NCI-H524 treated with DMSO at 0.1 percent for 48 hours (cell line): ENCODE measurements around the gene FEN1.

Experiments used
- DNase-seq: peaks from one replicate; lab custom pipeline; 2025; lab: John Stamatoyannopoulos, UW

FEN1 gene

DNA sequence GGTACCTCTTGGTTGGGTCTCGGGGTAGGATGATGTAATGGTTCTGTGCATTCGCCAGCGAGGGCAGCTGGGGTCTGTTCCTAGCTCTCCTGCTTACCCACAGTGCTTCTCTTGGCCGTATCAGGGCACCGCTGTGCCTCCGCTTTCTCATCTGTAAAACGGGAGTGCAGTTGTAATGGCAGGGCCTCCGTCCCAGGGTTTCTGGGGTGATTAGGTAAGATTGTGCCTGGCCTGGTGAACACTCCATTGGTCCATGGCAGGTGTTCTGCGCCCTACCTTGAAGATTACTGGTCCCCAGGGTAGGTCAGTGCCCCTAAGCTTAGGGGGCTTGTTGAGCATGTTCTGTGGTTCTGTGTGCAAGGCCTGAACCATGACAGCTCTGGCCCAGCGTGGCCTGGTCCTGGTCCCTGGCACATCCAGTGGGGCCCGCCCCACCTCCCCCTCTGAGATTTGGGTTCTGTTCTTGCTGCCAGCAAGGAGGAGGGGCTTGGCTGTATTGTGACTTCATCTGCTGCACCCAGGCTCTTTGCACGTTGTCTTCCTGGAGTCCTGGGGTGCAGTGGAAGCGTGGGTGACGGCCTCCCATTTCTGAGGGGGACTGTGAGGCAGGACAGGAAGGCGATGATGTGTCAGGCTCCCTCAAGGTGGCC is 35.4 kb upstream of the FEN1 start:
- DNase-seq, result no peak

DNA sequence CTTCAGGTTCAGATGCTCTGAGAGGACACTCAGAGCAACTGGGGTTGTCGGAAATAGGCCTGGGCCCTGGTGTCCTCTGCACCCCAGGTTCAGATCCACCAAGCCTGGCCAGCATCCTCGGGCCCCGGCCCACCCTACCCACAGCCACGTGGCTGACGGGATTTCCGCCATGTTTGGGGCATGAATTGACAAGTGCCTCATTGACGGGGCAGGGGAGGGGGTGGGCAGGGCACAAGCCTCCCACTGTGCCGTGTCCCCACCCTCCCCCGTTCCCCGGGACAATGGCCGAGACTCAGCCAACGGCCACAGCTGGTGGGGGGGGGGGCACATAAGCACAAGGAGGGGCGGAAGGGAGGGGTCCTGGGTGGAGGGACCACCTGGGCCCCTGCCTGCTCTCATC is 31.8 kb upstream of the FEN1 start:
- DNase-seq, result no peak

DNA sequence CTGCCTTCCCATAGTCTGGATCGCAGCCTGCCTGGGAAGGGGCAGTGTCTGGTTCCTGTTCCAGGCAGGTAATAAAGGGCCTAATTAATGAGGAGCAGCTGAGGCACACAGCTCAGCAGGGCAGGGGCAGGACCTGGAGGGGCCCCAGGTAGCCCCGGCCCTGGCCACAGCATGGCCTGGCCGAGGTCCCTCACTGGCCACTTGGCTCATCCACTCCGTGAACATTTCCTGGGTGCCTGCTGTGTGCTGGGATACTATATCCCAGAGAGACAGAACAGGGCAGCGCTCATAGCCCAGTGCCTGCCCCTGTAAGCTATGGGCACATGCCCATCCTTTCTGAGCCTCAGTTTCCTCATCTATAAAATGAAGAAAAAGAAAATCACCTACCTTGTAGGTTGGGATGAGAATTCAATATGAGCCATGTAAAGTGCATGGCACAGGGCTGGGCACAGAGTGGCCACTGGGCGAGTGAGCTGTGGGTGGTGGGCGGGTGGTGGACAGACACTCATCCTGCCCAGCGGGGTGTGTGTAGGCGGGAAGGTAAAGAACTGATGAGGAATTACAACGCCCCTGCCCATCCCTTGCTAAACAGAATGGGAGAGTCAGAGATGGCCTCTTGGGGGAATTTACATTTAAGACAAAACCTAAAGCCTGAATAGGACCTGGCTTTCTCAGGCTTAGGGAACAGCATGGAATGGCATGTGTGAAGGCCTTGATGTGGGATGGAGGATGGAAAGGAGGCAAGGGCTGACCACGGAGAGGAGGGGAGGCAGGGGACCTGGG is 31.1 kb upstream of the FEN1 start:
- DNase-seq, result no peak

DNA sequence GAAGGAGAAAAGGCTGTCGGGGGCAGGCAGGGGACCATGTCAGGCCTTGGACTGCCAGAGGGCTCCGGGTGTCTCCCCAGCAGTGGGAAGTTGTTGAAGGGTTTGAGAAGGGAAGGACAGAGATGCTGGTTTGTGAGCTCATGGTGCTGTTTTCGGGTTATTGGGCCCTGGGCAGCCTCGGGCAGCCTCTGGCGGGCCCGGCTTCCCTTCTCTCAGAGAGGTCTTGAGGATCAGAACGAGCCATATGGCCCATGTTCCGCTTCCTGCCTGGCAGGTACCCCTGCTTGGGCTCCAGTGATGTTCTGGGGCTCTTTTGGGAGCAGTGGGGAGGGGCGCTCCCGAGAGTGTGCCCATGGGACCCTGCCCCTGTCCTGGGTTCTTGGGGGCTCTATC is 30.5 kb upstream of the FEN1 start:
- no peak for DNase-seq

DNA sequence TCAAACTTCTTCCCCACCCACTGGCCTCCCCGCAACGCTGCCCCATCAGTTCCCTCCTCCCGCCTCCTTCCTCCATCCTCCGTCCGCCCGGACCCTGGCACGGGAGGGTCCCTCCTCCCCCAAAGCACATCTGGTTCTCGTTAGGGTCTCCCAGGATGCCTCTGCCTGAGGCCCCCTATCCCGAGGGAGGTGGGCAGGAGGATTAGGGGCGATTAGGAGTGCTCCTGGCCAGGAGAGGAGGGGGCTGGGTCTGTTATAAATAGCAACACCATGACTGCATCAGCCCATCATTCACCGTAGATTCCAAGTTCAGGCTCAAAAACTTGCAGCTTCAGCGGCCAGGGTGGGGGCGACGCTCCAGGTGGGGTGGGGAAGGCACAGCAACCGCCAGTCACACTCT is 29.9 kb upstream of the FEN1 start:
- no peak for DNase-seq

DNA sequence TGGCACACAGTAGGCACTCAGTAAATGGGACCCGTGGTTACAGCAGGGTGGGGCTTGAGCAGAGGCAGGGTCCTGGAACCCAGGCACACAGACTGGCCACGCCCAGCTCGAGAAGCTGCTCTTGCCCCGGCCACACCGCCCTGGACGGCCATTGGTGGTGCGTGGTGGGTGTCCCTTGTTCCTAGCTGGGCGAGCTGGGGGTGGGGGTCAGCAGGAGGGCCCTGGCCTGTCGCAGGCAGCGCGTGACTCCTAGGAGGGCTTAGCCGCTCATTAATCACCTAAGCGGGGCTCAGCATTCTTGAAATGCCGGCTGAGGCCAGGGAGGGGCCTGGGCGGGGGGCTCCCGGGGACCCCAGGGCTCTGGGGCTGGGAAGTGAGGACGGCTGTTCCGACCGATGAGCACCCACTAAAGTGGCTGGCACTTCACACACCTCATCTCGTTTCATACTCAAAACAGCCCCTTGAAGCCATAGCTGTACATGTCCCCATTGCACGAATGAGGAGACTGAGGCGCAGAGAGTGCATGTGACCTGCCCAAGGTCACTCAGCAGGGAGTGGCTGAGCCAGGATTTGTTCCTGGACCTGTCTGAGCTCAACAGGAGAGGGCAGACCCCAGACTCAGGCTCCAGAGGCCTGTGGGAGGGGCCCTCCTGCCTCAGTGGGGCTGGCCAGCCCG is 28.6 kb upstream of the FEN1 start:
- no peak for DNase-seq

DNA sequence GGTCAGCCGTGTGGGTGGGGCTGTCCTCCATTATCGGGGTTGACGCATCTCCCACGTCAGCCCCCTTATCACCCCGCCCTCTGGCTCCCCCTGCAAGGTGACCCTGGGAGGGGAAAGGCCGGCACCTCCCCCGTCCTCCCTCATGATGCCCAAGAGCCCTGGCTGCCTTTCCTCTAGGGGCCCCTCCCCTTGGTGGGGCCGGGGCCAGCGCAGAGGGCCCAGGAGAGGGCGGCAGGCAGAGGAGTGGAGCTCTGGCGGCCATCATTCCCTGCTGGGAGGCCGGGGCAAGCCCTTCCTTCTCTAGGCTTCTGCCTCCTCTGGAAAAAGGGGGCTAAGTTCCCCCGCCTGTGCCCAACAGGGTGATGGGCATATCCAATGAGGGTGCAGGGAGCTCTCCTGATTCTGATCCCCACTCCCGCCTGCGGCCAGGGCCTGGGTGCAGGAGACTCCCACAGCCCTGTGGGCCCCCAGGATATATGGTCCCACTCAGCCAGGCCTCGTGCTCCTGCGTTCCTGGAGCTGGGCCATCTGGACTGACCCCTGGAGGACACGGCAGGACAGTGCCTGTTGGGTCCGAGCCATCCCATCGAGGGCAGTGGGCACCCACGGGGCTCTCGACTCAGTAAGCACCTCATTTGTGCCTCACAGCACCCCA is 28.0 kb upstream of the FEN1 start:
- DNase-seq, result no peak

DNA sequence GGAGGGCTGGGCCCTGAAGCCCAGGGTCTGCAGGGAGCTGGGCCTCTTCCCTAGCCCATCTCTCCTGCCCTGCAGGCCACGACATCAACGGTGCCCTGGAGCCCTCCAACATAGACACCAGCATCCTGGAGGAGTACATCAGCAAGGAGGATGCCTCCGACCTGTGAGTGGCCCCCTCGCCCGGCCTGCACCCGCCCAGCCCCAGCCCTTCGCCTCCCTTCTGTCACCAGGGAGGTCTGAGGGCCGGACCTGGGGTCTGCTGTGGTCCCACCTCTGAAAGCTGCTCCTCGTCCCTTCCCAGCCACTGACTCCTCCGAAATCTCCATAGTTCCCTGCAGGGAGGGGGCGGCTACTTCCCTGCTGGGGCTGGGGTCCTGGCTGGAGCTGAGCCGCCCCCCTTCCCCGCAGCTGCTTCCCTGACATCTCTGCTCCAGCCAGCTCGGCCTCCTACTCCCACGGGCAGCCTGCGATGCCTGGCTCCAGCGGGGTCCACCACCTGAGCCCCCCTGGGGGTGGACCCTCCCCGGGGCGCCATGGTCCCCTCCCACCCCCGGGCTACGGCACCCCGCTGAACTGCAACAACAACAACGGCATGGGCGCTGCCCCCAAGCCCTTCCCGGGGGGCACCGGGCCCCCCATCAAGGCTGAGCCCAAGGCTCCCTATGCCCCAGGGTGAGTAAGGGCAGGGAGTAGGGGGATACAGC is 27.0 kb upstream of the FEN1 start:
- DNase-seq, result no peak

DNA sequence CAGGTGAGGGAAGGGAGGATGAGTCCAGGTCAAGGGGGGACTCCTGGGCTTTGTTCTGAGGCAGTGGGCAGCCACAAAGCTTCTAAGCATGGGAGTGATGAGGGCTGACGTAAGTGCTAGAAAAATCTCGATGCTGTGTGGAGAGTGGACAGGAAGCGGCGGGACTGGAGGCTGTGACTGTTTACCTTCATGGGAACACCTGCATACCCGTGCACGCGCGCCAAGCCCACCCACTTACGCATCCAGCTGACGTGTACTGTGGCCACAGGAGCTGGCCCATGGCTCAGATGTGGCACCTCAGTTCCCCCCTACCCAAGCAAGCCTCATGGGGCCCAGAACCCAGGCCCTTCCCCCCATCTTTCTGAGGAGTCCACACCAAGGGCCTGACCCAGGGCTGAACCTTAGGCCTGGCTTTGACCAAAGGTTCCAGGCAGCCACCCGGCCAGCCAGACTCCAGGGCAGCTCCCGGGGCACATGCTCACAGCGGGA is 26.3 kb upstream of the FEN1 start:
- DNase-seq, result no peak

DNA sequence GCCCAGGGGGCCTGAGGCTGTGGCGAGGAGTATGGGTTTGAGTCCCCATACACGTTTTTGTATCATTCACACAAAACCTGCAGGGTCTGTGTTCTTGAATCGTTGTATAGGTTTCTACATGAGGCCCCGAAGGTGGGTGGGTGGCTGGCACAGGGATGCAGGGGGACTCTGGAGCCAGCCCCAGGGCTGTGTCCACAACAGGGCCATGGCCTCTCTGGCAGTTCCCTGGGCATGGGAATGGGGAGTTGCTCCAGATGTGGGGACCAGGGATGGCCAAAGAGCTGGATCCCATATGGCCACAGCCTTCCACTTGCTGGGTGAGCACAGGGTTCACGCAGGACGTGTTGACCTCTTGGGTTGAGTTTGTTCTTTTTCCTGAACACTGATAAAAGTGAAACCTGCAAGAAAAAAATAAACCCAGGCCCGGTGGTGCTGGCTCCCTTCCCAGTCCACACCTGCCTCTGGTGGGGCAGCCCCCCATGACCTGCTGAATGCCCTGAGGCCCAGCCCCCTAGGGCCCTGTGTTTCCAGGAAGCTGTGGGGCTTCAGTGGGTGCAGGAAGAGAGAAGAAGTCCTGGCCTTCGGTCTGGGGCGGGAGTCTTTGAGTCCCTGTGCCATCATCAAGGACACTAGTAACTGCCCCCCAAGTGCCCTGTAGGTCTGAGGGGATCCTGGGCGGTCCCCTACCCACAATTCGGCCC is 24.2 kb upstream of the FEN1 start:
- no peak for DNase-seq

DNA sequence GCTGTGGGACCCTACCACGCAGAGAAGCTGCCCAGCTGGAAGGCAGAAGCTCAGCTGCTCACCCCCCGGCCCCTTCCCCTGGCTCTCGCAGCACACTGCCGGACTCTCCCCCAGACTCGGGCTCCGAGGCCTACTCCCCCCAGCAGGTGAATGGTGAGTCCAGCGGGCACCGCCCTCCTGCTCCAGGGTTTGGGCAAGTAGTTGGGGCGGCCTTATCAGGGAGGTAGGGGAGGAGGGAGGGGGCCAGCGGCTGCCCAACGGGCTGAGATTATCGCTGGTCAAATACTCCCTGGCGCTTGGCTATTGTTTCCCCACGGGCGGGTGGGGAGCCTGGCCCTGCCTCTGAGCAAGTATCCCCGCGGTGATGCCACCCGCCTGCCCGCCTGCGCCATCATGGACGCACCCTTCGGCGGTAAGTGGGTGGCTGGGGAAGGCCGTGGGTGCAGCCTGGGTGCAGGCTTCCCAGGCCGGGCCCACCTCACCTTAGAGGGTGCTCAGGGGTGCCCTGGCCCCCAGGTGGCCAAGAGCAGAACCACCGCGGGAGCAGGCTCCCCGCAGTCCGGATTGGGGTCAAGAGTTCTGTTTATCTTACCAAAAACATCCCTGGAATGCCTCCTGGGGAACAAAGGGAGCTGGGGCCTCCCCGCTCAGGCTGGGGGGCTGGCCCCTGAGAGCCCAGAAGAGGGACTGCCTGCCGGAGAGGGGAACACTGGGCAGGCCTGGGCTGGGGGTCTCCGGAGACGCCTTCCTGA is 23.4 kb upstream of the FEN1 start:
- no peak for DNase-seq

DNA sequence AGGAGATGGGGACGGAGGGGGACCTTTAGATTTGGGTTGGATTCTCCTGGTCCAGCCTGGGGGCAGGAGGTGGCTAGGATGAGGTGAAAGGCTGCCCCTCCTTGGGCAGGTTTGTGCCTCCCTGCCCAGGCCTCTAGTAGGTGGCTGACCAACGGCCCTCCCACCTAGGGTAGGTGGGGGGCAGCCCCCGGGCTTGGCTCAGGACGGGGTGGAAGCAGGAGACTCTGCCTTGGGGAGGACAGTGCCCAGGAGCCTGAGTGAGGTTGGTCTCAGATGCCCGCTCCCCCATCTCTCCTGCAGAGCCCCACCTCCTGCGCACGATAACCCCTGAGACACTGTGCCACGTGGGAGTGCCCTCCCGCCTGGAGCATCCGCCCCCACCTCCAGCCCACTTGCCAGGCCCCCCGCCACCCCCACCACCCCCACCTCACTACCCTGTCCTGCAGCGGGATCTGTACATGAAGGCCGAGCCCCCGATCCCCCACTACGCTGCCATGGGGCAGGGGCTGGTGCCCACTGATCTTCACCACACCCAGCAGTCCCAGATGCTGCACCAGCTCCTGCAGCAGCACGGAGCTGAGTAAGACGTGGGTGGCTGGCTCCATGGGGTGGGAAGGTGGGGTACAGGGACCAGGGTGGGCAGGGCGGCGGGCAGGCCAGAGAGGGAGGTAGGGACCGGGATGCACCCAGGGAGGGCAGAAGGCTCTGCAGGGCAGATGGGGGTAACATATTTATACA is 22.6 kb upstream of the FEN1 start:
- no peak for DNase-seq

DNA sequence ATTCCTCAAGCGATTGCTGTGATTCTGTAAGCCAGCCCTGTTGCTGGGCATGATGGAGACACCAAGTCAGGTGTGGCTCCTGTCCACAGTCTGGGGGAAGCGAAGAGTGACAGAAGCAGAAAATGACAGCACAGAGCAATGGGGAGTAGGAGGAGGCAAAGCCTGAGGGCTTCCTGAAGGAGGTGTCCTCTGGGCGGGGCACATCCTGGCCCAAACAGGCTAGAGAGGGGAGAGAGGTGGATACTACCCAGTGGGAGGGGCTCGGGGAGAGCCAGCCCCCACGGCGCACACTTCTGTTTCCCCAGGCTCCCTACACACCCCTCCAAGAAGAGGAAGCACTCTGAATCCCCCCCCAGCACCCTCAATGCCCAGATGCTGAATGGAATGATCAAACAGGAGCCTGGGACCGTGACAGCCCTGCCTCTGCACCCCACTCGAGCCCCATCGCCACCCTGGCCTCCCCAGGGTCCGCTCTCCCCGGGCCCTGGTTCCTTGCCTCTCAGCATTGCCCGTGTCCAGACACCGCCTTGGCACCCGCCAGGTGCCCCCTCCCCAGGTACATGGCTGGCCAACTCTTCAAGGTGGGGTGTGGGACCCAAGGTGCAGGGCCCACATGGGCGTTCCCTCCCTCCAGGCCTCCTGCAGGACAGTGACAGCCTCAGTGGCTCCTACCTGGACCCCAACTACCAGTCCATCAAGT is 21.4 kb upstream of the FEN1 start:
- no peak for DNase-seq

DNA sequence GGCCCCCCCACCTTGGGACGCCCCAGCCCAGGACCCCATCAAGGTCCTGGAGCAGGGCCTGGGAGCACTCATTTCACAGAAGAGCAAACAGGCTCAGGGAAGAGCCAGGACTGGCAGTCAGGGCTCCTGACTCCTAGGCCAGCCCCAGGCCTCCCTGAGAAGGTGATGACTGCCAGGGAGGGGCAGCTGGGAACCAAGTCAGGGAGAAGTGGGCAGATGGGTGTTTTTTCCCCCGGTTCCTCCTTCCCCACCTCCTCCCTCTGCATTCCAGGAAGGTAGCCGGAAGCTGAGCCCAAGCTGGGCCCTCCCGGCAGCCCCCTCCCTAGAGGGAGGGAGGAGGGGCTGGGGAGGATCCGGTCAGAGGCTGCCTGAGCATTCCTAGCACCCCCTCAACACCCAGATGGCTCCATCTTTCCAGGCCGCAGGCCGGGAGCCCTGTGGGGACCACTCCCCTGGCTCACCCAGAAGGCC is 20.7 kb upstream of the FEN1 start:
- DNase-seq, result no peak

DNA sequence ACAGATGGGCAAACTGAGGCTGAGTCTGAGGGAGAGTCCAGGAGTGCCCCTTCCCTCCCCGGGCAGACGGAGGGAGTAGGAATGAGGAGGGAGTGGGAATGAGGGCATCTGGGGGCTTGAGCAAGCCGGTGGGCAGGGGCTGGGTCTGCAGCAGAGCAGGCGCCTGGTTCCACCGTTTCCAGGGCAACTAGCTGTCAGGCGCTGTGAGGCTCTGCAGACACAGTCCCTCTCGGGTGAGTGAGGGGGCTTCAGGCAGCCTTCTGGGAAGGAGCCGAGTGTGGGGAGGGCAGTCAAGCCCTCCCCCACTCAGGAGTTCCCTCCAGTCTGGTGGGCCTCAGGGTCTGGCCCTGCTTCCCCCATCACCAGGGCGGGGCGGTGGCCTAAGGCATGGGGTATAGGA is 19.4 kb upstream of the FEN1 start:
- DNase-seq, result no peak

DNA sequence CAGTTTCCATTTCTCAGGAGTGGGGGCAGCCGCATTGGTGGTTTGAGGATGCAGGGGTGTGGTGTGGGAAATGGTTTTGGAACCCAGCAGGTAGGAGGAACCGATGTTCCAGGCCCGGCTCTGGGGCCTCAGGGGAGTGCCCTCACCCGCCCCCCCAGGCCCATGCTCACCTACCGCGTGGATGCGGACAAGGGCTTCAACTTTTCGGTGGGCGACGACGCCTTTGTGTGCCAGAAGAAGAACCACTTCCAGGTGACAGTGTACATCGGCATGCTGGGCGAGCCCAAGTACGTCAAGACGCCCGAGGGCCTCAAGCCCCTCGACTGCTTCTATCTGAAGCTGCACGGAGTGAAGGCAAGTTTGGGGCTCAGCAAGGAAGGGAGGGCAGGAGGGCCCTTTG is 18.9 kb upstream of the FEN1 start:
- DNase-seq, result no peak

DNA sequence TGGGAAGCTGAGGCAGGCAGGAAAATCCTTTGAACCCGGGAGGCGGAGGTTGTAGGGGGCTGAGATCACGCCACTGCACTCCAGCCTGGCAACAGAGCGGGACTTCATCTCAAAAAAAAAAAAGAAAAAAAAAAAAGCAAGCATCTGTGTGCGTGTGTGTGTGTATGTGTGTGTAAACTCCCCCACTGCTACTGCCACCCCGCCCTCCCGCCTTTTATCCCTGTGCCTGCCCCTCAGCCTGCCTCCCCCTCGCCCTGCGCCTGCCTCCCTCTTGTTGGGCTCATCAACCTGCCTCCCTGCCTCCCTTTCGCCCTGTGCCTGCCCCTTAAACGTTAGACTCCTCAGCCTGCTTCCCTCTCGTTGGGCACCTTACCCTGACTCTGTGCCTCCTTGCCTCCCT is 18.3 kb upstream of the FEN1 start:
- no peak for DNase-seq

DNA sequence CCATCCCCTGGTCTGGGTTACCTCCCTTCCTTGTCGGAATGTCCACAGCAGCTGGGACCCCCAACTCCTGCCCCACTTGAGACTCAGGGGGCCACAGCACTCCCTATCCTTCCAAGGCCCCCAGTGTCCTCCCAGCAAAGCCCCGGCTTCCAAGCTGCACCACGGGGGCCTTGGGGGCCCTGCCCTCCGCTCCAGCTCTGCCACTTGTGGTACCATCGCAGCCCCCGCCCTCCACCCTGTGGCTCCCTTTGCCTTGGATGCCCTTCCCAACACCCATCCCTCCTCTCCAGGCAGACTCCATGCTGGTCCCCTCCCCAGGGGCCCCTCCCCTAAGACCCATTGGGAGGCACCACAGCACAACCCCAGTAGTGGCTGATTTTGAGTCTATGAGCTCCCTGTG is 17.6 kb upstream of the FEN1 start:
- no peak for DNase-seq
